DMS53 (cell line): ENCODE data around the gene WDR27.

ENCODE experiments used
- DNase-seq: peaks from one replicate; lab custom pipeline; 2025; lab: John Stamatoyannopoulos, UW

Gene WDR27

GRCh38 chr6:169701954-169702839, at the start of gene WDR27, which contains the start of gene C6orf120:
TSS of gene WDR27 (minus strand) at chr6:169702029. CDS start at chr6:169689005, 13,024 bp downstream.
TSS of gene C6orf120 (plus strand) at chr6:169702126. CDS start at chr6:169702460, 334 bp downstream.
- DNase-seq: peak; percentile 98

GRCh38 chr6:169746556-169746955, 44.7 kb upstream of the WDR27 start:
- DNase-seq: no peak

GRCh38 chr6:169745405-169745804, 43.6 kb upstream of the WDR27 start:
- DNase-seq: no peak

- DNase-seq: no peak
Measured at GRCh38 chr6:169741344-169741743, 39.5 kb upstream of the WDR27 start.

- no peak for DNase-seq
Measured at GRCh38 chr6:169738976-169739529, 37.2 kb upstream of the WDR27 start.

GRCh38 chr6:169738204-169738975, 36.6 kb upstream of the WDR27 start:
- no peak for DNase-seq

GRCh38 chr6:169729961-169730360, 28.1 kb upstream of the WDR27 start:
- DNase-seq: no peak

GRCh38 chr6:169726963-169727362, 25.1 kb upstream of the WDR27 start:
- DNase-seq: no peak

GRCh38 chr6:169726049-169726400, 24.2 kb upstream of the WDR27 start:
- DNase-seq: no peak

- DNase-seq: peak; percentile 83
Measured at GRCh38 chr6:169725125-169726048, 23.6 kb upstream of the WDR27 start.

GRCh38 chr6:169724494-169725124, 22.8 kb upstream of the WDR27 start, which contains the start of gene PHF10:
TSS of gene PHF10 (minus strand) at chr6:169724500. CDS start at chr6:169723931, 569 bp downstream.
- DNase-seq: peak; percentile 76

- peak; percentile 70 for DNase-seq
Measured at GRCh38 chr6:169723991-169724493, 22.2 kb upstream of the WDR27 start.

GRCh38 chr6:169723200-169723909, 21.5 kb upstream of the WDR27 start:
- DNase-seq: peak; percentile 63

GRCh38 chr6:169722362-169723199, 20.8 kb upstream of the WDR27 start:
- DNase-seq: peak; percentile 68

GRCh38 chr6:169720207-169720855, 18.5 kb upstream of the WDR27 start:
- no peak for DNase-seq

GRCh38 chr6:169719117-169719516, 17.3 kb upstream of the WDR27 start:
- no peak for DNase-seq

- DNase-seq: no peak
Measured at GRCh38 chr6:169714595-169714994, 12.8 kb upstream of the WDR27 start.

- DNase-seq: no peak
Measured at GRCh38 chr6:169714178-169714577, 12.3 kb upstream of the WDR27 start.

- no peak for DNase-seq
Measured at GRCh38 chr6:169710009-169710408, 8.2 kb upstream of the WDR27 start.
